ENCODE results near the gene PARP9. TPM values are rescaled to one million over a fixed set of nuclear protein-coding genes. Genes with fewer than 3 reads are reported as not detected.

PARP9 gene
- total and polyA plus RNA-seq, 2 donors (not counting 1 experiment from before 2014, with no cell fraction given), result 19.6 to 31.2 TPM

GRCh38 chr3:122560680-122561079, 3.4 kb downstream of the PARP9 start:
- ATAC-seq (ENCODE audit: low read depth), result peak; percentile 26
- Mint-ChIP-seq H3K4me3 (peak overlapping the region; percentile 47), H3K27ac (peak overlapping the region; percentile 82)

More at GRCh38 chr3:122560680-122561079, 3.4 kb downstream of the PARP9 start:
- WGBS (ENCODE audit: insufficient coverage), result 80% methylated on average over 1 of the region's 1 CpG
- Mint-ChIP-seq H3K9me3 (ENCODE audit: insufficient read depth) (no peaks in the 10 kb centered on the region), H3K4me1 (peaks cover 46% of the 10 kb centered on the region), H3K27me3 (no peaks in the 10 kb centered on the region)
- no peaks in the 10 kb centered on the region for H4K20me1 ChIP-seq (ENCODE audit: control insufficient read depth, insufficient read depth, low read length, poor library complexity, severe bottlenecking)
- peaks cover 0 to 39% of the 10 kb centered on the region in 2 experiments for H3K36me3 ChIP-seq (replicated peaks in 1 of 2; ENCODE audit: control extremely low read depth in 1 of 2, control insufficient read depth in 1 of 2, extremely low read depth in 1 of 2, insufficient read depth in 2 of 2, low read length in 1 of 2)
- ChIA-PET CTCF (interaction anchor here (0.8 to 15.3 kb wide), 17 partner anchors 18 to 471 kb away, joined by 3 to 293 read pairs (median 4); partner anchors contain the start of gene PARP14), POLR2A (no interaction called here)
- peaks cover 32 to 36% of the 10 kb centered on the region in 2 donors for H3K4me1 ChIP-seq (ENCODE audit: control insufficient read depth in 2 of 2, insufficient read depth in 2 of 2, low read length in 2 of 2)
- peaks cover 86% of the 10 kb centered on the region for H3K79me2 ChIP-seq (ENCODE audit: control insufficient read depth, insufficient read depth, low read length)
- no peak overlapping the region for H3K9ac ChIP-seq (ENCODE audit: low read length)
- peak overlapping the region; percentile 34 for H3K4me2 ChIP-seq (replicated peaks; ENCODE audit: low read depth, low read length, poor library complexity, severe bottlenecking)
- H3K9me3 ChIP-seq (ENCODE audit: control extremely low read depth in 1 of 3, control insufficient read depth in 2 of 3, insufficient read depth in 1 of 3, low read length in 2 of 3), result no peaks in the 10 kb centered on the region
- peak overlapping the region in 1 of 5 experiments; percentile 9 for H3K4me3 ChIP-seq (ENCODE audit: control extremely low read depth in 1 of 5, extremely low read depth in 1 of 5, insufficient read depth in 1 of 5, low read depth in 2 of 5, low read length in 4 of 5)
- no peaks in the 10 kb centered on the region for H3K27me3 ChIP-seq (replicated peaks in 1 of 4; ENCODE audit: control extremely low read depth in 1 of 4, control insufficient read depth in 3 of 4, insufficient read depth in 4 of 4, low read length in 3 of 4)
- intact Hi-C loops (cut with micrococcal nuclease), result loop anchor here (1.0 to 5.0 kb wide), 6 partner anchors 57 to 1013 kb away; partner anchors contain the start of genes HSPBAP1 and POLQ
- DNase-seq, result peak; percentile 84
- peak overlapping the region in 1 of 2 donors; percentile 54 for H3K27ac ChIP-seq (ENCODE audit: low read length in 2 of 2)
- peak overlapping the region; percentile 14 for H2AFZ ChIP-seq (ENCODE audit: insufficient read depth, low read depth, low read length, poor library complexity, severe bottlenecking)
- TF ChIP-seq EZH2 (IDR thresholded peaks at IDR 0.05; ENCODE audit: borderline replicate concordance, insufficient read depth, low read depth, low read length, poor library complexity, severe bottlenecking) (no peak), CTCF (IDR thresholded peaks at IDR 0.05) (peak; percentile 82)

All from B cell (primary cell).